Measurements from ENCODE around the gene ARHGEF3.

DNA sequence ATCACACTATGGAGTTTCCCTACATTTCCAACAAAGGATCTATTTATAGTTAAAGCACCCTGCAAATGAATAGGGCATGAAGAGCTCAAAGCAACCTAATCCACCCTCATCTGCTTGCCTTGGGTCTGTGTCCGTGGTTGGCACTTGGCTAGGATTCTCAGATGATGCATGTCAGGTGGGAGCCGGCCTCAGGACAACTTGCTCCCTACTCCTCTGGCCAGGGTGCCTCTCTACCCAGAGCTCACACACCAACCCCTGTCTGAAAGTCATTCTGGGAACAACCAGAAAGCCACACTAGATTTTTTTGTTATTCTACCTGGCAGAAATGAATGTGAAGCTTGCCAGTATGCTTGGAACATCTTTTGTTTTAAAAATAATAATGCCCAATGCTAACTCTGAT, 13.2 kb downstream of the ARHGEF3 start:
- TF ChIP-seq, protein P1, sequence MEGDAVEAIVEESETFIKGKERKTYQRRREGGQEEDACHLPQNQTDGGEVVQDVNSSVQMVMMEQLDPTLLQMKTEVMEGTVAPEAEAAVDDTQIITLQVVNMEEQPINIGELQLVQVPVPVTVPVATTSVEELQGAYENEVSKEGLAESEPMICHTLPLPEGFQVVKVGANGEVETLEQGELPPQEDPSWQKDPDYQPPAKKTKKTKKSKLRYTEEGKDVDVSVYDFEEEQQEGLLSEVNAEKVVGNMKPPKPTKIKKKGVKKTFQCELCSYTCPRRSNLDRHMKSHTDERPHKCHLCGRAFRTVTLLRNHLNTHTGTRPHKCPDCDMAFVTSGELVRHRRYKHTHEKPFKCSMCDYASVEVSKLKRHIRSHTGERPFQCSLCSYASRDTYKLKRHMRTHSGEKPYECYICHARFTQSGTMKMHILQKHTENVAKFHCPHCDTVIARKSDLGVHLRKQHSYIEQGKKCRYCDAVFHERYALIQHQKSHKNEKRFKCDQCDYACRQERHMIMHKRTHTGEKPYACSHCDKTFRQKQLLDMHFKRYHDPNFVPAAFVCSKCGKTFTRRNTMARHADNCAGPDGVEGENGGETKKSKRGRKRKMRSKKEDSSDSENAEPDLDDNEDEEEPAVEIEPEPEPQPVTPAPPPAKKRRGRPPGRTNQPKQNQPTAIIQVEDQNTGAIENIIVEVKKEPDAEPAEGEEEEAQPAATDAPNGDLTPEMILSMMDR (IDR thresholded peaks at IDR 0.05): no peak
- TF ChIP-seq POLR2A (IDR thresholded peaks at IDR 0.05) (no peak), EP300 (IDR thresholded peaks at IDR 0.05) (no peak)

Measured in ovary (tissue), 3 donors.